Activated T-cell treated with anti-CD3 and anti-CD28 coated beads, Interleukin-2, amount 50 U/mL, for 4 hours (primary cell): ENCODE results near the gene STPG4. TPM values are rescaled to one million over a fixed set of nuclear protein-coding genes. Genes with fewer than 3 reads are reported as not detected.
"Not testable (repeated sequence)": the region's sequence is repeated elsewhere in the genome, so short reads cannot be mapped to it uniquely, and the experiment has no call there.

Source experiments
- ATAC-seq, 2 donors: fragments of 200-7000 bp; cut with Tn5 transposase; one replicate each; pipeline ENCODE4 v1.10.0; 2021
- DNase-seq: peaks from one replicate; pipeline ENCODE4 v3.0.0-alpha.2; 2020
- H3K27me3 Mint-ChIP-seq: one replicate; pipeline ENCODE4 v1.8.0; 2021; ENCODE audit warnings: low read depth, mixed read lengths
- H3K36me3 Mint-ChIP-seq: one replicate; pipeline ENCODE4 v1.8.0; 2022; ENCODE audit warnings: mixed read lengths; ENCODE audit not compliant: insufficient read depth
- H3K4me1 Mint-ChIP-seq: one replicate; pipeline ENCODE4 v1.8.0; 2021; ENCODE audit warnings: low read depth, mixed read lengths
- H3K4me3 Mint-ChIP-seq: one replicate; pipeline ENCODE4 v1.8.0; 2021; ENCODE audit warnings: mild to moderate bottlenecking, moderate library complexity, mixed read lengths
- H3K9me3 Mint-ChIP-seq: one replicate; pipeline ENCODE4 v1.8.0; 2021; ENCODE audit warnings: mixed read lengths
- total RNA-seq, 3 donors: library from RNA; stranded (reverse); gene quantifications; one replicate each; pipeline ENCODE4 v1.2.1, GENCODE V29; 2021

STPG4 gene, protein sequence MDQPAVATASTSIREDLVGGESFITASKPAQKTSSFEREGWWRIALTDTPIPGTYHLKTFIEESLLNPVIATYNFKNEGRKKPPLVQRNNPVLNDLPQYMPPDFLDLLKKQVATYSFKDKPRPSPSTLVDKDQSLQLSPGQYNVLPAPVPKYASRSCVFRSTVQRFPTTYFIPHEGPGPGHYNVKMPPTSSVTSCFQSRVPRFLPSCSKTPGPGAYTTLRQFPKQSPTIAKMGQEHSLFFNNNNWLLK
- total RNA-seq: not detected

DNA sequence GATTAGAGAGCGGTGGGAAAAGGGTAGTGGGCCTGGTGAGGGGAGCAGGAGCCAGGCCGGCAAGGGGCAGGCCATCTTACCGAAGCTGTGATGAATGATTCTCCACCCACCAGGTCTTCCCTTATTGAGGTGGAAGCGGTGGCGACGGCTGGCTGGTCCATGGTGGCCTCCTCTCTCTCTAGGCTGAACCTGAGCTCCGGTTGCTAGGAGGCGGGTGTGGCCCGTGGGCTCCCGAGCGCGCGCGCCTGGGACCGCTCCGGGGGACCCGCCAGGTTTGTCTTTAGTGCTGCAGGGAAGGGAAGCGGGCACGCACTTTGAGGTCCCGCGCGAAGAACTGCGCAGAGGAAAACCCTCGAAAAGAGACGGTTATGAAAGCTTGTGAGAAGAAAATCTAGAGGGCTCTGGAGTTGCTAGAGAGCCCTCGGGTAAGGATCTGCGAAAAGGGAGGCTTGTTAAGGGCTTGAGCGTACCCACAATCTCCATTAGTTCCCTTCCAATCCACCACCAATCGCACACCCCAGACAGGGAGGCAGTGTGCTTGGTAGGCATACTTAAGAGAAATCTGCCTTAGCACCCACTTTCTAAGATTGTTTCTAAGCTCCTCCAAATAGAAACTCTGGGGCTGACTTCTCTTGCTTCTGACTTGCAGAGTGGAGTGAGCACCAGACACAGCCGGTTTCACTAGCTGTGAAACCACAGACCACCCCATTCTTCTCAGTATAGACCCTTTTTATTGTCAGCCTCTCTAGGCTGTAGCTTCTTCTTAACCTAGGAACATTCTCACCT is at the start of gene STPG4:
Gene STPG4 (minus strand): TSS at position 218 of the 786 bp plus-strand sequence. CDS start 57 bp downstream, at position 161.
- H3K36me3 Mint-ChIP-seq: peaks cover 29% of the 10 kb centered on the region
- ATAC-seq: no peak

DNA sequence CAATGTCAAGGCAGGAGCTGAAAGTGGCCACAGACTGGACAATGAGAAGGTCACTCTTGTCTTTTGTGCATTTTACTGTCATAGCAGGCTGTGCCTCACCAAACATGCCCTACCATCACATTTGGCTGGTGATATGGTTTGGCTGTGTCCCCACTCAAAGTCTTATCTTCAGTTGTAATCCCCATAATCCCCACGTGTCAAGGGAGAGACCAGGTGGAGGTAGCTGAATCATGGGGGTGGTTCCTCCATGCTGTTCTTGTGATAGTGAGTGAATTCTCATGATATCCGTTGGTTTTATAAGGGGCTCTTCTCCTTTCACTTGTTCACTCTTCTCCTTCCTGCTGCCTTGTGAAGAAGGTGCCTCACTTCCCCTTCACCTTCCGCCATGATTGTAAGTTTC is 49.6 kb upstream of the STPG4 start:
- no peak for DNase-seq
- no peak overlapping the region for H3K4me3 Mint-ChIP-seq
- H3K36me3 Mint-ChIP-seq: no peaks in the 10 kb centered on the region
- H3K27me3 Mint-ChIP-seq: peaks cover 5% of the 10 kb centered on the region
- no peaks in the 10 kb centered on the region for H3K9me3 Mint-ChIP-seq
- no peaks in the 10 kb centered on the region for H3K4me1 Mint-ChIP-seq
- ATAC-seq: no peak

More for the DNA sequence above, at the start of gene STPG4:
- Mint-ChIP-seq H3K27me3 (no peaks in the 10 kb centered on the region), H3K9me3 (no peaks in the 10 kb centered on the region), H3K4me3 (no peak within 1 kb of the TSS), H3K4me1 (peaks cover 9% of the 10 kb centered on the region)
- DNase-seq: no peak

DNA sequence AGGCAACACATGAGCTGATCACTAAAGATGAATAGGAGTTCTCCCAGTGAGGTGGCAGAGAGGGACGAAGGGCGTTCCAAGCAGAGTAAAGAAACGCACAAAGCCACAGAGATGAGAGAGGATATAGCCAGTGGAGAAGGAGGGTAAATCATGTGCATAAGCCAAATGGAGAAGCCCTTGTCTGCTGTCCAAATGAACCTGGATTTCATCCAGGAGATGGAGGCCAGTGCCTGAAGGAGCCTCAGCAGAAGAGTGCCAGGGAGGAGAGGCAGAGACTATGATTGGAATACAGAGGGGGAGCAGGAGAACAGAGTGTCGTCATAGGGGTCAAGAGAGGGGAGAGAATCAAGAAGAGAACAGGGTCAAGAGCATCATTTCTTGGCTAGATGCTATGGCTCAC is 48.9 kb upstream of the STPG4 start:
- H3K36me3 Mint-ChIP-seq: no peaks in the 10 kb centered on the region
- H3K27me3 Mint-ChIP-seq: peaks cover 7% of the 10 kb centered on the region
- no peak overlapping the region for H3K4me3 Mint-ChIP-seq
- DNase-seq: no peak
- no peak for ATAC-seq
- H3K4me1 Mint-ChIP-seq: no peaks in the 10 kb centered on the region
- no peaks in the 10 kb centered on the region for H3K9me3 Mint-ChIP-seq

DNA sequence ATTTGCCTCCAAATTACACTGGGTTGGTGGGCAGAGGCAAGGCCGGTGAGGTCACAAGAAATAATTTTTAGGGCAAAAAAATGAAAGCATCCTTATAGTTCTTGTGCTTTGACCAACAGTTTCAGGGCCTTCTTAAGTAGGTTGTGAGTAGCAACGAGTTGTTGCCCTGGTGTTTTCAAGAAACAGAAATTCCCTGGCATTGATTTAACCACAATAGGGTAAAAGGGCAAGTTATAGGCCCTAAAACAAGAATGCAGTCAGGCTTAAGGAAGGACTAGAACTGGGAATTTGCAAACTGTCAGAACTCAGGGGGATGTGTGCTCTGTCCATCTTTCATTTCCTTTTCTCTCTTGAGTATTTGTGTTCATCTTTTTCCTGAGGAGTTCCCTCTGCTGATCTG is 46.1 kb upstream of the STPG4 start:
- H3K4me1 Mint-ChIP-seq: no peaks in the 10 kb centered on the region
- DNase-seq: no peak
- no peaks in the 10 kb centered on the region for H3K9me3 Mint-ChIP-seq
- H3K27me3 Mint-ChIP-seq: peaks cover 12% of the 10 kb centered on the region
- H3K4me3 Mint-ChIP-seq: no peak overlapping the region
- H3K36me3 Mint-ChIP-seq: no peaks in the 10 kb centered on the region
- ATAC-seq: no peak

DNA sequence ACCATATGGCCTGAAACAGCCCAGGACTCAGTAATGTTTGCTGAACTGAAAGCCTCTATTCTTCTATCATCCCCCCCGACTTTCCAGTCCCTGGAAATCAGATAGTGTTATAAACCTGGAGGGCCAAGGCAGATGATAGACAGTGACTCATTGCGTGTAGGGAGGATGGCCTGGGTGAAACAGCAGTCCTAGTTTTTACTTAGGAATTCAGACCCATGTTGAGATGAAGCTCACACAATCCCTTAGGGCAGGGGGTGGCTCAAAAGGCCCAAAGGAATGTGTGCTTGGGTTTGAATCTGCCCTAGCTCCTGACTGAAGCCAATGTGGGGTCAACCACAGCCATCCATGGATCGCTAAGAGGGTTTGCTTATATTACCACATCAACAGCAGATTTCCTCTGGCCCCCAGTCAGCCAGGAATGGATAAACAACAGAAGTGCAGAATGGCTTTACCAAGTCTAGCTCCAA is 43.9 kb upstream of the STPG4 start:
- Mint-ChIP-seq H3K4me1 (no peaks in the 10 kb centered on the region), H3K27me3 (peaks cover 12% of the 10 kb centered on the region), H3K36me3 (no peaks in the 10 kb centered on the region), H3K9me3 (no peaks in the 10 kb centered on the region), H3K4me3 (no peak overlapping the region)
- ATAC-seq: no peak
- no peak for DNase-seq

DNA sequence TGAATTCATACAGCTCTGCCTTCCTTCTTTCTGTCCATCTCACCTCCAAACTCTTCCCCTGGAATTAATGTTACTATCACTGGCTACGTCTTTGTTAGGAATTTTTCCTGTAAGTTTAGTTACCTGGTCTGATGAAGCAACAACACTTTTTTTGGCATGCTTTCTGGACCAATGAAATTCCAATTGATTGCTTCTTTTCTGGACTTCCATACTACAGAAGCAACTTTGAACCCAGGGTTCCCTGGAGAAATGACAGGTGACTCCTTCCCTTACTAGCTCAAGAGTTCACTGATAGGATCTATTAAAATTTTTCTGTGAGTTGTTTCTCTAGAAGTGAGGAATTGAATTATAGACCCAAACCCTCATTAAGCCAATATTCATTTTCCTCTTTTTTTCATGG is 41.4 kb upstream of the STPG4 start:
- no peak overlapping the region for H3K4me3 Mint-ChIP-seq
- H3K4me1 Mint-ChIP-seq: no peaks in the 10 kb centered on the region
- no peaks in the 10 kb centered on the region for H3K36me3 Mint-ChIP-seq
- no peaks in the 10 kb centered on the region for H3K9me3 Mint-ChIP-seq
- H3K27me3 Mint-ChIP-seq: peaks cover 9% of the 10 kb centered on the region
- DNase-seq (no peak), ATAC-seq (no peak)

DNA sequence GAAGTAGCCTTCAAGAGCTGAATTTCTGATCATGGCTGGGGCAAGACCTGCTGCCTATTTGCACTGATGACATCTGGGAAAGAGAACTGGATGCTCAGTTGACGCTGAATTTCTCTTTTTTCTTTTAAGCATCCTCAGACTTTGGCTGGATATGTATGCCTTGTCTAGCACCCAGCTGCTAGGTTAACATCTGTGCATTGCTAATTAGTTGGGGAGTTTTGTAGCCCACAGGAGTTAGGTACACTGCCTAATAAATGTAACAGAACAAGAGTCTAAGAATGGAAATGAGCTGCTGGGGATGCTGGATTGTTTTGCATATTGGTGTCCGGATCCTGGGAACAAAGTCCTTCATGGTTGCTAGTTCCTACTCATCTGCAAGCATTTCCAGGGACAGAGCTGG is 40.9 kb upstream of the STPG4 start:
- H3K36me3 Mint-ChIP-seq: no peaks in the 10 kb centered on the region
- peaks cover 9% of the 10 kb centered on the region for H3K27me3 Mint-ChIP-seq
- H3K4me1 Mint-ChIP-seq: no peaks in the 10 kb centered on the region
- DNase-seq (no peak), ATAC-seq (no peak)
- H3K9me3 Mint-ChIP-seq: no peaks in the 10 kb centered on the region
- no peak overlapping the region for H3K4me3 Mint-ChIP-seq

DNA sequence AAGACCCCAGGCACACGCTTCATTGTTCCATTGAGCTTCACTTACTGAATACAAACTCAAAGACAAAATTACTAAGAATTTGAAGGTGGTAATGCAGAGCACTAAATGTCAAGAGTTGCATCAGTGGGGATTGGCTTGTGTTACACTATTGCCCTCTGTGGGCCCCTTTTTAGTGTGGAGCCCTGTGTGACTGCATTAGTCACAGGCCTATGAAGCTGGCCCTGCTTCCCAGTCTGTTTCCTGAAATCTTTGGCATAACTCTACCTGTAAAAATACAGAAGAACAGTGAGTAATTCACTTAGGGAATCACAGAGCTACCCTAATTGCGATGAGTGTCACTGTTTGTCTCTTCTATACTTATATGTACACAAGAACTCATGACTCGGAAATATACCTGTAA is 40.0 kb upstream of the STPG4 start:
- Mint-ChIP-seq H3K9me3 (no peaks in the 10 kb centered on the region), H3K4me3 (no peak overlapping the region), H3K4me1 (no peaks in the 10 kb centered on the region), H3K27me3 (peaks cover 9% of the 10 kb centered on the region), H3K36me3 (no peaks in the 10 kb centered on the region)
- ATAC-seq: no peak
- no peak for DNase-seq

DNA sequence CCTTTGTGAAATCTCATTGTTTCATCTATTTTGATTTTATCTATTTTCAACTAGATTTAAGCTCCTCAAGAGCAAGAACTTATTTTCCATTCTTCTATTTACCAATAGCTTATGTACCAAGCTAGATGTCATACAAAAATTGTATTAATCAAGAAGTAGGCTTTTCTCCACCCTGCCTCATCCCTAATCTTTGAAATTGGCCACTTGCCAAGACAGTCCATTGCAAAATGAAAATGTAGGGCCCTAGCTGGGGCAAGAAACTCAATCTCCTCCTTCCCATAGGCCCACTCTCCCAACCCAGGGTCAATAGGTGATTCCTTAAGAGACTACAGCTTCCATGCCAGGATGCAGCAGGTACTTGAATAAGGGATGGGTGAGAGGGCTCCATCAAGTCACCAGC is 39.3 kb upstream of the STPG4 start:
- H3K36me3 Mint-ChIP-seq: no peaks in the 10 kb centered on the region
- no peak for DNase-seq
- H3K4me1 Mint-ChIP-seq: no peaks in the 10 kb centered on the region
- H3K9me3 Mint-ChIP-seq: no peaks in the 10 kb centered on the region
- no peak overlapping the region for H3K4me3 Mint-ChIP-seq
- H3K27me3 Mint-ChIP-seq: peaks cover 5% of the 10 kb centered on the region
- ATAC-seq: no peak

DNA sequence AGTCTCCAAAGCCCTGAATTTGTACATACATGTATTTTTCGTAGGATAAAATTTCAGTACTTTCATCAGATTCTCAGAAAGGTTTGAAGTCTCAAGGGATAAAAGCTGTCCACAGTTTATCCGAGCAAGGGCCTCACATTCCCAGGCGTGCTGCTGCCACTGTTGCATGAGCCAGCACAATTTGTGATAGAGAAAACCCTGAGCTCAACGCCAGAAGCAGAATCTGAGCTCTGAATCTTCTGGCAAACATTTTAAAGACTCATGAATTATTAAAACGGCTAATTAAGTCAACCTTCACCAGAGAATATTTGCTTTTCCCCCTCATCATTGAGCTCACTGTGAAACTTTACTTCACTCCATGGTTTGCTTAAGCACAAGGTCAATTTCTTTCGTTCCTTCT is 38.5 kb upstream of the STPG4 start:
- Mint-ChIP-seq H3K9me3 (no peaks in the 10 kb centered on the region), H3K36me3 (no peaks in the 10 kb centered on the region), H3K27me3 (peaks cover 3% of the 10 kb centered on the region), H3K4me3 (no peak overlapping the region), H3K4me1 (no peaks in the 10 kb centered on the region)
- no peak for DNase-seq
- ATAC-seq: no peak

DNA sequence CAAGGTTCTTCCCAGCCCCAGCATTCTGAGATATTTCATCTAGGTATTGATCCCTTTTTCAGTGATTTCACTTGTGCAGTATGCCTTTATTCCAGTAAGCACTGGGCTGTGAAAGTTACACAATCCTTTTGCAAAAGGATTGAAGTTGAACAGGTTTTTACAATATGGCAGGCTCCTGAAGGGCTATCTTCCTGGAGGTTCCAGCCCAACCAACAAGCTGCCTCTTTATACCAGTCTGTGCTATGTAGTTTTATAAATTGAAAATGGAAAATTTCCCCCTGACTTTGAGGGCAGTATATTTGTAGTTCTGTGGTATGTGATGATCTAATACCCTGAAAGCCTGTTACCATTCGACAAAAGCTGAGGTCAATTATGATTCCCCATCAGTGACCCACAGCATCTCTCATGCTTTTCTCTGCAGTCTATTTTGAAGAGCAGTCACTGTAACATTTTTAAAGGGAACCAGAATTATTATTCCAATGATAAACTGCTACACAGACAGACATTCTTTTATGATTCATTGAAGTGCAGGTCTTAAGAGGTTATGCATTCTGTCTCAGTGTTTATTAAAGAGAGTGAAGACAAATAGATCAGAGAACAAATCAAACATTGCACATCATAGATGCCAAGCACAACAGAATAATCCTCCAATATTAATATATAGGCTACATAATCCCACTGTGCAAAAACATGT is 35.2 kb upstream of the STPG4 start:
- Mint-ChIP-seq H3K4me1 (no peaks in the 10 kb centered on the region), H3K9me3 (no peaks in the 10 kb centered on the region), H3K36me3 (no peaks in the 10 kb centered on the region), H3K4me3 (no peak overlapping the region), H3K27me3 (peaks cover 4% of the 10 kb centered on the region)
- no peak for ATAC-seq
- DNase-seq: no peak

DNA sequence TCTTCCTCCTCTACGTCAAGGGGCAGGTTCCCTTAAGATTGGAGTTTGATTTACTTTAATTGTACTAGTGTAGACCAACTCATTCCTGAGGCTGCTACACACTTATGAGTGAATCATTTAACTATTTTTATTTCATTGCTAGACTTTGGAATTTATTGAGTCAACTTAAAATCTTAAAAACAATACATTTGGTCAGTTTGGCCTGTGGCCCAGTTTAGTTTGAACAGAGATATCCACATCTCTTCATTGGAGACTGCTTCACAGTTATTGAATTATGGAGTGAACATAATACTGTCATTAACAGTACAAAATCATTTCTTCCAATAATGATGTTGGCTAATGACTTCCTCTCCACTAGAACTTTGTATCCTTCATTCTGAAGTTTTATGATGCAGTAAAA is 34.5 kb upstream of the STPG4 start:
- no peaks in the 10 kb centered on the region for H3K9me3 Mint-ChIP-seq
- no peak for ATAC-seq
- no peaks in the 10 kb centered on the region for H3K36me3 Mint-ChIP-seq
- H3K27me3 Mint-ChIP-seq: peaks cover 6% of the 10 kb centered on the region
- no peaks in the 10 kb centered on the region for H3K4me1 Mint-ChIP-seq
- DNase-seq: no peak
- H3K4me3 Mint-ChIP-seq: no peak overlapping the region

DNA sequence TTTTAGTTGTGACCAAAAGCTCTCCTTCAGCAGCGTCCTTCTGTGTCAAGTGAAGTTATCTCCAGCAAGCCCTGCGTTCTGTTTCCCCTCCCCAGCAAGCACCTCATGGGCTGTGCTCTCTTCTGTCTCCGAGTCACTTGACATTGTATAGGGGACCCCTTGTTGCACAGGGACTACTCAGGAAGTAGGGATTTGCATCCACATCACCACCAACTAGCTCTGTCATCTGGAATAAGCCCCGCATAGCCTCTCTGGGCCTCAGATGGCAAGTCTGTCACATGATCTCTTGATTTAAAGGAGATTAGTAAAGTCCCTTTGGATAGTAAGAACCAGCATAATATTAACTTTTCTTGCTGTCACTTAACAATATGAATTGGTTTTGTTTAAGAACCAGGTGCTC is 32.0 kb upstream of the STPG4 start:
- Mint-ChIP-seq H3K36me3 (no peaks in the 10 kb centered on the region), H3K4me1 (no peaks in the 10 kb centered on the region), H3K4me3 (no peak overlapping the region), H3K27me3 (peaks cover 6% of the 10 kb centered on the region), H3K9me3 (no peaks in the 10 kb centered on the region)
- no peak for DNase-seq
- ATAC-seq: no peak

DNA sequence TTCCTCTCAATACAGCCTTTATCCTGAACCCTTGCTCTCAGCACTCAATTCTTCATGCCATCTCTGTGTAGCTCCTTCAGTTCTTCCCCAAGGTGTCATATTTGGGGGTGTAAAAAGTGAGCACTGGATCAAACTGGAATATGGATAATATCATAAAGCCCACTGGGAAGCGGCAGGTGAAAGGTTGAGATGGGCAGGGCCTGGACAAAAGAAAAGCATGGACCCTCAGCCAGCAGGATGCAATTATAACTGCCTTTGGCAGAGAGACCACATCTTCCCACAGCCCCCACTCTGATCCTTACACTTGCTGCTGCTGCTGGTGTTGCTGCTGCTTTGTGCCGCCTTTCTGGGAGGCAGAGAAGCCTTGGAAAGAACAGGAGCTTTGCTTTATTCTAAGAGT is 31.2 kb upstream of the STPG4 start:
- H3K4me3 Mint-ChIP-seq: no peak overlapping the region
- H3K4me1 Mint-ChIP-seq: no peaks in the 10 kb centered on the region
- H3K9me3 Mint-ChIP-seq: no peaks in the 10 kb centered on the region
- ATAC-seq (no peak), DNase-seq (no peak)
- no peaks in the 10 kb centered on the region for H3K36me3 Mint-ChIP-seq
- peaks cover 6% of the 10 kb centered on the region for H3K27me3 Mint-ChIP-seq

DNA sequence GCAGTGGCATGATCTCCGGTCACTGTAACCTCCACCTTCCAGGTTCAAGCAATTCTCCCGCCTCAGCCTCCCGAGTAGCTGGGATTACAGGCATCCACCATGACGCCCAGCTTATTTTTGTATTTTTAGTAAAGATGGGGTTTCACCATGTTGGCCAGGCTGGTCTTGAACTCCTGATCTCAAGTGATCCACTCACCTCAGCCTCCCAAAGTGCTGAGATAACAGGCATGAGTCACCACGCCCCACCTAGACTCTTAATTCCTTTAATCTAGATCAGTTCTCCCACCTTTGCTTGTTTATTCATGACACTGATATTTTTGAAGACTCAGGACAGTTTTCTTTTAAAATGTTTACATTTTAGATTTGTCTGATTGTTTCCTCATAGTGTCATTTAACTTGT is 30.0 kb upstream of the STPG4 start:
- not testable (repeated sequence) for H3K27me3 Mint-ChIP-seq, H3K36me3 Mint-ChIP-seq, H3K4me1 Mint-ChIP-seq, H3K9me3 Mint-ChIP-seq, DNase-seq, ATAC-seq, H3K4me3 Mint-ChIP-seq
